Activated T-cell treated with anti-CD3 and anti-CD28 coated beads, Interleukin-2, amount 50 U/mL, for 72 hours (primary cell): Measurements from ENCODE around the gene FAP. TPM values are rescaled to one million over a fixed set of nuclear protein-coding genes. Genes with fewer than 3 reads are reported as not detected.

Source experiments
- ATAC-seq, 2 donors: fragments of 150-1000 bp; cut with Tn5 transposase; replicated peaks in 1 of 2; 2 replicates each; pipeline ENCODE4 v1.10.0; 2021; ENCODE audit warnings: moderate library complexity in 2 of 2, mild to moderate bottlenecking in 1 of 2
- DNase-seq, 2 donors: peaks; one replicate each; pipeline ENCODE4 v3.0.0; 2021 to 2022; ENCODE audit warnings: mixed read lengths in 1 of 2
- H3K27ac Mint-ChIP-seq: one replicate; pipeline ENCODE4 v1.8.0; 2022; ENCODE audit warnings: mild to moderate bottlenecking, moderate library complexity, mixed read lengths
- H3K27me3 Mint-ChIP-seq: one replicate; pipeline ENCODE4 v1.8.0; 2022; ENCODE audit warnings: low read depth, mixed read lengths
- H3K36me3 Mint-ChIP-seq, 2 donors: one replicate each; pipeline ENCODE4 v1.8.0; 2022; ENCODE audit warnings: mixed read lengths in 2 of 2, mild to moderate bottlenecking in 1 of 2; ENCODE audit not compliant: insufficient read depth in 2 of 2
- H3K4me1 Mint-ChIP-seq: one replicate; pipeline ENCODE4 v1.8.0; 2022; ENCODE audit warnings: low read depth, mixed read lengths
- H3K4me3 Mint-ChIP-seq, 2 donors: one replicate each; pipeline ENCODE4 v1.8.0; 2022; ENCODE audit warnings: mild to moderate bottlenecking in 2 of 2, mixed read lengths in 2 of 2, moderate library complexity in 2 of 2
- H3K9me3 Mint-ChIP-seq, 2 donors: one replicate each; pipeline ENCODE4 v1.8.0; 2022; ENCODE audit warnings: mixed read lengths in 2 of 2
- total RNA-seq, 2 donors: library from RNA; stranded (reverse); gene quantifications; one replicate each; pipeline ENCODE4 v1.2.3, GENCODE V29; 2022

Gene FAP
- total RNA-seq, 2 donors from 2014 or later: not detected

DNA sequence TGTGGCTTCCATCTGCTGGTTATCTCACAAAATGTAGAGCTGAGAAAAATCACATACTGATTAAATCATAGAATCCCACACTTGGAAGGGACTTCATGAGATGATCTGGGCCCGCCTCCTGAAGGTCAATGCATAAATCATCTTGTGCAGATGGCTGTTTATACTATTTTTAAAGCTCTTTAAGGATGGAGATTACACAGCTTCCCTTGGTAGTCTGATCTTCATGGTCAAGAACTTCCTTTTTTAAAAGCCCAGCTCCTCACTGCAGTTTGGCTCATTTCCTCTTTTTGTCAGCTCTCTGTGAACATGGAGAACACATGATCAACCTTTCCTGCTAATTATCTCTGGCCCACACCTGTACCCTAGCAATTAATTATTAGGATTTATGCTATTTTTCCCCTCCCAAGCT is 117.1 kb downstream of the FAP start:
- peaks cover 10% of the 10 kb centered on the region for H3K4me1 Mint-ChIP-seq
- peaks cover 0 to 2% of the 10 kb centered on the region in 2 donors for H3K9me3 Mint-ChIP-seq
- H3K4me3 Mint-ChIP-seq: no peak overlapping the region
- H3K27ac Mint-ChIP-seq: peak overlapping the region; percentile 79
- DNase-seq (no peak), ATAC-seq (no peak)
- H3K36me3 Mint-ChIP-seq: no peaks in the 10 kb centered on the region
- H3K27me3 Mint-ChIP-seq: no peaks in the 10 kb centered on the region

DNA sequence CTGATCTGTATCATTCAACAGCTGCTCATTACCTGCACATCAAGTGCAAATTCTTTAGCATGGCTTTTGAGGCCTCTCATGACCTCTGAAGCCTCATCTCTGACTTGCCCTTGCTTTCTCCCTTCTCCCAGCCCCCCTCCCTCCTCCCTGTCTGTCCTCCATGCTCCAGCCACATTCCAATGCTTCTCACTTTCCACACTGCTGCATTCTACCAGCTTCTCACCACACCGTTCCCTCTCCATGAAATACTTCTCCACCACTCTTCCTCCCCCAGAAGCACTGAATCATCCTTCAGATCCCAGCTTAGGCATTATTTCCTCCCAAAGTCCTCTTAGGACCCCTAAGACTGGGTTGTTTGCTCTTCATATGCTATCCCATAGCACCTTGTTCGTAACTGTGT is 118.1 kb downstream of the FAP start:
- no peaks in the 10 kb centered on the region for H3K36me3 Mint-ChIP-seq
- no peak overlapping the region for H3K4me3 Mint-ChIP-seq
- no peak overlapping the region for H3K27ac Mint-ChIP-seq
- H3K9me3 Mint-ChIP-seq: no peaks in the 10 kb centered on the region
- DNase-seq: no peak
- no peaks in the 10 kb centered on the region for H3K27me3 Mint-ChIP-seq
- peaks cover 10% of the 10 kb centered on the region for H3K4me1 Mint-ChIP-seq
- no peak for ATAC-seq

DNA sequence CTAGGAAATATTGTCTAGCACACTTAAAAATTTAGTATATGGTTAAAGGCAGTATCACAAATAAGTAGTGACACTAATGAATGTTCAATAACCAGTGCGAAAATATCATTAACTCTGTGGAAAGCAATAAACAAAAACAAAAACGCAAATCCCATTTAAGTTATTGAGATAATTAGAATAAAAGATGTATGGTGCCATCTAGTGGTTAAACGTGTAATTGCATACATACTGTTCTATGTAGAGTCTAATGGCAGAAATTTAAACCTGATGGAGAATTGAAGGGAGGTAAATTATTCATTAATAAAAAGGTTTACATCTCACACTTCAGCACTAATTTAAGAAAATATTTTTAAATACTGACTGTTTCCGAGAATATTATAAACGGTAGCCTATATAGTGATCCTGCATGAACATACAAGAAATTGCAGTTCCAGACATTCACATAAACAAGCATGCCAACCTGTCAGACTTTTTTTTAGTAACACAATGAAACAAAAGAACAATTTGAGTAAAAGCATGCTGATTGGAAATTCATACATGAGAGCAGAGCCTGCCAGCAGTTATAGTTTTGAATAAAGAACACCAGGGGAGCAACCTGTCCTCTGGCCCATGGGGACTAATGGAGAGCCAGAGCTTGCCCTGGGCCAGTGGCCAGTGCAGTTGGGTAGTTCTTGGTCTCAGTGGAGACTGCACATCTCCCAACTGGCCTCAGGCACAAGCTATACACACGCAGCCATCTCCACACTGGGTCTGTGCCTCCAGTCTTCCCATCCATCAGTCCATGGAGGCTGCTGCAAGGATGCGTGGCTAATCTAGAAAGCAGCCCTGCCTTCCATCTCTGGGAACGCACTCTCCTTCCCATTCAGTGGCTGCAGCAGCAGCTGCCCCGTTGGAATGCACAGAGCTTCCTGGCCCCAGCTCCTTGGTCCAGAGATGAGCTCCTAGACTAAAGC is 119.2 kb downstream of the FAP start:
- DNase-seq (peak in 1 of 2 donors; percentile 5), ATAC-seq (peak; percentile 32 to 41)
- Mint-ChIP-seq H3K27ac (no peak overlapping the region), H3K36me3 (no peaks in the 10 kb centered on the region), H3K4me3 (no peak overlapping the region), H3K4me1 (peaks cover 10% of the 10 kb centered on the region), H3K9me3 (no peaks in the 10 kb centered on the region), H3K27me3 (no peaks in the 10 kb centered on the region)

Other genes with a start within 250 kb of the FAP start
- gene DPP4, start 169.2 kb downstream of the FAP start, total RNA-seq: 10 to 100 TPM; 37.6 to 52.9 TPM
- not detected for gene GCG, start 91.2 kb downstream of the FAP start, total RNA-seq
- gene IFIH1, start 75.2 kb upstream of the FAP start, total RNA-seq: 10 to 100 TPM; 37.8 to 62.7 TPM
- gene GCA, start 100.7 kb upstream of the FAP start, total RNA-seq: 10 to 100 TPM; 18.7 to 22.2 TPM